Neural cell (in vitro differentiated cells): ENCODE results near the gene TSPAN7. TPM values are rescaled to one million over a fixed set of nuclear protein-coding genes. Genes with fewer than 3 reads are reported as not detected.

Source experiments
- H2AFZ ChIP-seq: fragments of 200-600, 300-800 bp; sonication (generic), shearing (Covaris generic); 2 replicates; pipeline ENCODE4 v1.6.0; 2014; ENCODE audit warnings: low read depth, mild to moderate bottlenecking, antibody characterized with exemption, low read length, moderate library complexity
- H3F3A ChIP-seq: fragments of 200-600 bp; shearing (Covaris generic); 2 replicates; pipeline ENCODE4 v1.6.1; 2016; ENCODE audit warnings: mild to moderate bottlenecking, moderate library complexity, mixed read lengths, antibody characterized with exemption, low read length; ENCODE audit not compliant: insufficient read depth, poor library complexity, severe bottlenecking
- H3K27ac ChIP-seq: fragments of 200-600, 300-800 bp; sonication (generic), shearing (Covaris generic); 2 replicates; pipeline ENCODE4 v1.5.1; 2014; ENCODE audit warnings: mild to moderate bottlenecking, low read length, moderate library complexity
- H3K27me3 ChIP-seq: fragments of 300-800, 200-600 bp; sonication (generic), shearing (Covaris generic); 2 replicates; pipeline ENCODE4 v1.6.0; 2014; ENCODE audit warnings: mild to moderate bottlenecking, low read depth, low read length, moderate library complexity; ENCODE audit not compliant: insufficient read depth
- H3K36me3 ChIP-seq: fragments of 300-800, 200-600 bp; sonication (generic), shearing (Covaris generic); 2 replicates; pipeline ENCODE4 v1.5.1; 2014; ENCODE audit warnings: mild to moderate bottlenecking, antibody characterized with exemption, low read length, moderate library complexity; ENCODE audit not compliant: insufficient read depth
- H3K4me2 ChIP-seq: fragments of 300-800, 200-600 bp; sonication (generic), shearing (Covaris generic); 2 replicates; pipeline ENCODE4 v1.6.0; 2014; ENCODE audit warnings: mild to moderate bottlenecking, low read length
- H3K4me3 ChIP-seq: fragments of 300-800, 200-600 bp; sonication (generic), shearing (Covaris generic); 2 replicates; pipeline ENCODE4 v1.5.1; 2014; ENCODE audit warnings: mild to moderate bottlenecking, low read length, moderate library complexity
- H3K79me2 ChIP-seq: fragments of 200-600 bp; shearing (Covaris generic); replicated peaks from 2 replicates; pipeline ENCODE4 v1.6.0; 2014; ENCODE audit warnings: mild to moderate bottlenecking, low read length, moderate library complexity; ENCODE audit not compliant: insufficient read depth
- H3K9ac ChIP-seq: fragments of 300-800, 200-600 bp; sonication (generic), shearing (Covaris generic); 2 replicates; pipeline ENCODE4 v1.6.1; 2016; ENCODE audit warnings: mild to moderate bottlenecking, low read length, mixed read lengths
- H3K9me2 ChIP-seq: fragments of 200-600 bp; shearing (Covaris generic); 2 replicates; pipeline ENCODE4 v1.6.1; 2016; ENCODE audit warnings: mild to moderate bottlenecking, low read length, mixed read lengths; ENCODE audit not compliant: insufficient read depth
- H3K9me3 ChIP-seq: fragments of 200-600, 300-800 bp; sonication (generic), shearing (Covaris generic); 2 replicates; pipeline ENCODE4 v1.6.1; 2016; ENCODE audit warnings: mild to moderate bottlenecking, mixed run types, low read length, moderate library complexity, mixed read lengths
- H4K20me1 ChIP-seq: fragments of 200-600 bp; shearing (Covaris generic); 2 replicates; pipeline ENCODE4 v1.6.1; 2016; ENCODE audit warnings: mild to moderate bottlenecking, mixed run types; ENCODE audit not compliant: insufficient read depth
- CTCF ChIP-seq: fragments of 450-650 bp; IDR thresholded peaks from 2 replicates; pipeline ENCODE4 v1.5.1; 2014; ENCODE audit warnings: antibody characterized with exemption, mild to moderate bottlenecking, moderate library complexity; ENCODE audit not compliant: poor library complexity, severe bottlenecking
- EP300 ChIP-seq: fragments of 450-650 bp; conservative IDR thresholded peaks from 2 replicates; pipeline ENCODE4 v1.6.1; 2014; ENCODE audit warnings: antibody characterized with exemption, mild to moderate bottlenecking, moderate library complexity; ENCODE audit not compliant: poor library complexity, severe bottlenecking
- EZH2 ChIP-seq: fragments of 200-600, 300-800 bp; shearing (Covaris generic), sonication (generic); IDR thresholded peaks from 2 replicates; pipeline ENCODE4 v1.6.1; 2014; ENCODE audit warnings: antibody characterized with exemption, low read length, borderline replicate concordance, mild to moderate bottlenecking; ENCODE audit not compliant: insufficient read depth, poor library complexity, severe bottlenecking
- MXI1 ChIP-seq: fragments of 450-650 bp; conservative IDR thresholded peaks from 2 replicates; pipeline ENCODE4 v1.6.1; 2014; ENCODE audit warnings: antibody characterized with exemption, mild to moderate bottlenecking; ENCODE audit not compliant: poor library complexity, severe bottlenecking
- POLR2AphosphoS5 ChIP-seq: IDR thresholded peaks from 2 replicates; pipeline ENCODE4 v1.6.1; 2012
- RAD21 ChIP-seq: fragments of 450-650 bp; conservative IDR thresholded peaks from 2 replicates; pipeline ENCODE4 v1.6.1; 2014; ENCODE audit warnings: antibody characterized with exemption, mild to moderate bottlenecking, moderate library complexity
- REST ChIP-seq: IDR thresholded peaks from 2 replicates; pipeline ENCODE4 v1.6.1; 2012; ENCODE audit warnings: borderline replicate concordance
- SMC3 ChIP-seq: fragments of 450-650 bp; conservative IDR thresholded peaks from 2 replicates; pipeline ENCODE4 v1.6.1; 2014; ENCODE audit warnings: antibody characterized with exemption, mild to moderate bottlenecking, moderate library complexity; ENCODE audit not compliant: poor library complexity
- TAF1 ChIP-seq: IDR thresholded peaks from 2 replicates; pipeline ENCODE4 v1.6.1; 2012; ENCODE audit warnings: low read depth
- polyA plus RNA-seq: library from polyadenylated mRNA; depleted of rRNA; stranded (reverse); fragments of >200 nt; gene quantifications from 2 replicates; pipeline ENCODE4 v1.2.3, GENCODE V29; 2014

Gene TSPAN7
- polyA plus RNA-seq, 1 donor from 2014 or later, result 184 TPM

GRCh38 chrX:38678183-38678582 lies 116.8 kb downstream of the TSPAN7 start:
- no peak overlapping the region for H3K27ac ChIP-seq
- no peak overlapping the region for H2AFZ ChIP-seq
- no peaks in the 10 kb centered on the region for H3K9me3 ChIP-seq
- H4K20me1 ChIP-seq, result no peaks in the 10 kb centered on the region
- no peak overlapping the region for H3K9ac ChIP-seq
- H3K36me3 ChIP-seq, result no peaks in the 10 kb centered on the region
- H3K79me2 ChIP-seq, result no peaks in the 10 kb centered on the region
- H3K4me2 ChIP-seq, result no peak overlapping the region
- no peaks in the 10 kb centered on the region for H3F3A ChIP-seq
- no peak overlapping the region for H3K4me3 ChIP-seq
- H3K9me2 ChIP-seq, result no peaks in the 10 kb centered on the region
- no peaks in the 10 kb centered on the region for H3K27me3 ChIP-seq
- TF ChIP-seq POLR2AphosphoS5 (no peak), EP300 (no peak), TAF1 (no peak), RAD21 (no peak), EZH2 (no peak), CTCF (no peak), SMC3 (no peak), MXI1 (no peak), REST (no peak)

GRCh38 chrX:38678821-38679220 lies 117.5 kb downstream of the TSPAN7 start:
- Histone ChIP-seq H3K9me2 (no peaks in the 10 kb centered on the region), H3K27ac (no peak overlapping the region), H3K27me3 (no peaks in the 10 kb centered on the region), H3K36me3 (no peaks in the 10 kb centered on the region), H3K4me2 (no peak overlapping the region), H2AFZ (no peak overlapping the region), H4K20me1 (no peaks in the 10 kb centered on the region), H3K4me3 (no peak overlapping the region), H3K9me3 (no peaks in the 10 kb centered on the region), H3F3A (no peaks in the 10 kb centered on the region), H3K79me2 (no peaks in the 10 kb centered on the region), H3K9ac (no peak overlapping the region)
- no peak for TF ChIP-seq EP300
- TF ChIP-seq CTCF, result no peak
- no peak for TF ChIP-seq SMC3
- no peak for TF ChIP-seq EZH2
- TF ChIP-seq MXI1, result no peak
- no peak for TF ChIP-seq RAD21
- no peak for TF ChIP-seq TAF1
- no peak for TF ChIP-seq POLR2AphosphoS5
- no peak for TF ChIP-seq REST
